A549 (cell line): Measurements from ENCODE around the gene EAF2. TPM values are rescaled to one million over a fixed set of nuclear protein-coding genes. Genes with fewer than 3 reads are reported as not detected.

ENCODE experiments used
- ATAC-seq, 2 experiments: fragments of 200-7000 bp in 1 of 2; fragments of >200 bp in 1 of 2; cut with Nextera tagmentation in 1 of 2; cut with Tn5 transposase in 1 of 2; 3 replicates each; pipeline versions ENCODE4 v1.8.0 to v1.9.1; 2018 to 2020; ENCODE audit warnings: mild to moderate bottlenecking in 1 of 2, moderate library complexity in 1 of 2
- CTCF ChIA-PET: fragments of 300-600 bp; sonication (Branson Sonifier 250); formaldehyde crosslinking; extraction: SDS; loops from one replicate; lab custom pipeline; 2021; ENCODE audit warnings: antibody characterized with exemption, inconsistent platforms; lab: Yijun Ruan, JAX
- POLR2A ChIA-PET: fragments of 350-600 bp; formaldehyde crosslinking; extraction: SDS; loops from one replicate; lab custom pipeline; 2021; ENCODE audit warnings: antibody characterized with exemption, inconsistent platforms; lab: Yijun Ruan, JAX
- DNase-seq, 2 experiments: peaks; one replicate each; pipeline versions ENCODE4 v3.0.0 to v3.0.0-alpha.2; 2011 to 2016; ENCODE audit warnings: low read depth in 1 of 2, low spot score in 1 of 2
- FAIRE-seq: peaks from 2 replicates; lab custom pipeline; 2011; peaks lifted over from hg19 to GRCh38; lab: Jason Lieb, UNC
- H3K27ac ChIP-seq, 2 experiments: fragments of >200 bp; sonication (Bioruptor Twin); formaldehyde crosslinking; 3 replicates each; pipeline ENCODE4 v1.5.1; 2016 to 2017
- H3K4me1 ChIP-seq: fragments of >200 bp; sonication (Bioruptor Twin); formaldehyde crosslinking; 3 replicates; pipeline ENCODE4 v1.6.1; 2016
- H3K4me2 ChIP-seq: fragments of >200 bp; sonication (Bioruptor Twin); formaldehyde crosslinking; 3 replicates; pipeline ENCODE4 v1.6.1; 2016
- H3K4me3 ChIP-seq: fragments of >200 bp; sonication (Bioruptor Twin); formaldehyde crosslinking; 3 replicates; pipeline ENCODE4 v1.5.1; 2016
- H3K9me3 ChIP-seq: fragments of >200 bp; sonication (Bioruptor Twin); formaldehyde crosslinking; 3 replicates; pipeline ENCODE4 v1.6.1; 2016
- BHLHE40 ChIP-seq: IDR thresholded peaks from 2 replicates; pipeline ENCODE4 v1.6.1; 2012; ENCODE audit warnings: low read depth, low read length, inconsistent platforms
- CBX8 ChIP-seq: fragments of 200-600 bp; sonication (generic); IDR thresholded peaks from 2 replicates; pipeline ENCODE4 v1.6.1; 2016
- CHD4 ChIP-seq: fragments of 200-600 bp; sonication (generic); IDR thresholded peaks from 2 replicates; pipeline ENCODE4 v1.6.1; 2016; ENCODE audit warnings: antibody characterized with exemption, mild to moderate bottlenecking, borderline replicate concordance
- E2F6 ChIP-seq: IDR thresholded peaks from 2 replicates; pipeline ENCODE4 v1.6.1; 2012; ENCODE audit warnings: low read depth, borderline replicate concordance
- EHMT2 ChIP-seq: fragments of 200-600 bp; sonication (generic); IDR thresholded peaks from 2 replicates; pipeline ENCODE4 v1.6.1; 2016; ENCODE audit warnings: antibody characterized with exemption, low read depth, mild to moderate bottlenecking, moderate library complexity
- FOSL2 ChIP-seq, 2 experiments: fragments of 450-650 bp in 1 of 2; fragments of >200 bp in 1 of 2; sonication (Bioruptor Twin) in 1 of 2; formaldehyde crosslinking; IDR thresholded peaks; 2 replicates each; pipeline versions ENCODE4 v1.5.0 to v1.6.1; 2016 to 2020; ENCODE audit warnings: mild to moderate bottlenecking in 1 of 2, moderate library complexity in 1 of 2
- FOXS1 ChIP-seq: fragments of 250-450 bp; sonication (Bioruptor Pico); IDR thresholded peaks from 2 replicates; pipeline ENCODE4 v1.5.0; 2020; ENCODE audit warnings: mild to moderate bottlenecking, moderate library complexity
- HEYL ChIP-seq: fragments of 250-450 bp; sonication (Bioruptor Pico); IDR thresholded peaks from 2 replicates; pipeline ENCODE4 v1.8.0; 2021; ENCODE audit warnings: mild to moderate bottlenecking, moderate library complexity
- HOXA7 ChIP-seq: fragments of 250-450 bp; sonication (Bioruptor Pico); IDR thresholded peaks from 2 replicates; pipeline ENCODE4 v1.5.0; 2020; ENCODE audit warnings: mild to moderate bottlenecking, moderate library complexity
- HOXB5 ChIP-seq: fragments of 250-450 bp; sonication (Bioruptor Pico); IDR thresholded peaks from 2 replicates; pipeline ENCODE4 v1.5.0; 2020; ENCODE audit warnings: mild to moderate bottlenecking, moderate library complexity
- JUNB ChIP-seq: fragments of >200 bp; sonication (Bioruptor Twin); formaldehyde crosslinking; IDR thresholded peaks from 2 replicates; pipeline ENCODE4 v1.6.1; 2016
- KDM1A ChIP-seq: fragments of 200-600 bp; sonication (generic); IDR thresholded peaks from 2 replicates; pipeline ENCODE4 v1.6.1; 2016; ENCODE audit warnings: low read depth, mild to moderate bottlenecking
- KDM5A ChIP-seq: fragments of 200-600 bp; sonication (generic); IDR thresholded peaks from 2 replicates; pipeline ENCODE4 v1.6.1; 2016; ENCODE audit warnings: antibody characterized with exemption, mild to moderate bottlenecking
- MAZ ChIP-seq: fragments of 150-350 bp; IDR thresholded peaks from 2 replicates; pipeline ENCODE4 v1.6.1; 2014; ENCODE audit warnings: antibody characterized with exemption, low read depth, low read length, borderline replicate concordance
- MYC ChIP-seq: IDR thresholded peaks from 2 replicates; pipeline ENCODE4 v1.6.1; 2012; ENCODE audit warnings: mild to moderate bottlenecking, inconsistent platforms, low read length, improper control_type of control experiment, borderline replicate concordance
- NFE2L2 ChIP-seq: fragments of 150-350 bp; conservative IDR thresholded peaks from 2 replicates; pipeline ENCODE4 v1.6.1; 2014; ENCODE audit warnings: low read length
- NPAS2 ChIP-seq: fragments of 250-450 bp; sonication (Bioruptor Pico); IDR thresholded peaks from 2 replicates; pipeline ENCODE4 v1.8.0; 2022; ENCODE audit warnings: mild to moderate bottlenecking, moderate library complexity, borderline replicate concordance
- RCOR1 ChIP-seq: fragments of 150-350 bp; IDR thresholded peaks from 2 replicates; pipeline ENCODE4 v1.6.1; 2014; ENCODE audit warnings: antibody characterized with exemption, low read length, low read depth
- RFX5 ChIP-seq: fragments of 450-650 bp; IDR thresholded peaks from 2 replicates; pipeline ENCODE4 v1.7.1; 2014; ENCODE audit warnings: antibody characterized with exemption, mild to moderate bottlenecking, moderate library complexity
- RNF2 ChIP-seq: fragments of 200-600 bp; sonication (generic); IDR thresholded peaks from 2 replicates; pipeline ENCODE4 v1.6.1; 2016; ENCODE audit warnings: low read depth, mild to moderate bottlenecking, antibody characterized with exemption, moderate library complexity, borderline replicate concordance
- SMC3 ChIP-seq: fragments of >200 bp; sonication (Bioruptor Twin); formaldehyde crosslinking; IDR thresholded peaks from 3 replicates; pipeline ENCODE4 v1.6.1; 2018; ENCODE audit warnings: inconsistent platforms
- TP53 ChIP-seq: fragments of 250-450 bp; sonication (Bioruptor Pico); IDR thresholded peaks from 2 replicates; pipeline ENCODE4 v1.5.0; 2021; ENCODE audit warnings: mild to moderate bottlenecking, moderate library complexity
- USF2 ChIP-seq: fragments of 450-650 bp; IDR thresholded peaks from 2 replicates; pipeline ENCODE4 v1.6.1; 2014; ENCODE audit warnings: antibody characterized with exemption
- ZC3H11A ChIP-seq: fragments of 450-650 bp; IDR thresholded peaks from 2 replicates; pipeline ENCODE4 v1.6.1; 2014; ENCODE audit warnings: antibody characterized with exemption, mild to moderate bottlenecking
- ZNF302 ChIP-seq: fragments of 250-450 bp; sonication (Bioruptor Pico); IDR thresholded peaks from 2 replicates; pipeline ENCODE4 v1.9.0; 2021; ENCODE audit warnings: inconsistent platforms, mild to moderate bottlenecking, moderate library complexity
- ZSCAN20 ChIP-seq: fragments of 250-450 bp; sonication (Bioruptor Pico); IDR thresholded peaks from 2 replicates; pipeline ENCODE4 v1.8.0; 2022; ENCODE audit warnings: mild to moderate bottlenecking, moderate library complexity
- WGBS: methylation state at CpG from one replicate; pipeline ENCODE4 v1.1.6; 2017; ENCODE audit errors: missing lambda C conversion rate; 5-methylcytosine and 5-hydroxymethylcytosine counted together
- polyA plus RNA-seq, 4 experiments: library from polyadenylated mRNA; depleted of rRNA in 3 of 4; stranded (reverse); fragments of >200 nt; fragmentation: RNase III in 1 of 4; extraction: RNeasy Plus Mini Kit Qiagen cat#74134 plus additional on column Dnase treatment in 1 of 4; gene quantifications; 2 replicates in 3 of 4; 3 replicates in 1 of 4; pipeline ENCODE4 v1.2.3, GENCODE V29; 2011 to 2017
- TF ChIP-seq, protein P1 (sequence below): fragments of 150-350 bp; IDR thresholded peaks from 2 replicates; pipeline ENCODE4 v1.6.1; 2014; ENCODE audit warnings: low read depth, mild to moderate bottlenecking, low read length
- TF ChIP-seq, protein P2 (sequence below): fragments of >200 bp; sonication (Bioruptor Twin); formaldehyde crosslinking; IDR thresholded peaks from 2 replicates; pipeline ENCODE4 v1.6.1; 2016
- TF ChIP-seq, protein P3 (sequence below): fragments of 200-600 bp; sonication (generic); IDR thresholded peaks from 2 replicates; pipeline ENCODE4 v1.6.1; 2016; ENCODE audit warnings: antibody characterized with exemption, mild to moderate bottlenecking, moderate library complexity

EAF2 gene
- polyA plus RNA-seq, 2 of the 4 experiments (the other 2 are of a cell fraction): 4.3 to 7.4 TPM

DNA sequence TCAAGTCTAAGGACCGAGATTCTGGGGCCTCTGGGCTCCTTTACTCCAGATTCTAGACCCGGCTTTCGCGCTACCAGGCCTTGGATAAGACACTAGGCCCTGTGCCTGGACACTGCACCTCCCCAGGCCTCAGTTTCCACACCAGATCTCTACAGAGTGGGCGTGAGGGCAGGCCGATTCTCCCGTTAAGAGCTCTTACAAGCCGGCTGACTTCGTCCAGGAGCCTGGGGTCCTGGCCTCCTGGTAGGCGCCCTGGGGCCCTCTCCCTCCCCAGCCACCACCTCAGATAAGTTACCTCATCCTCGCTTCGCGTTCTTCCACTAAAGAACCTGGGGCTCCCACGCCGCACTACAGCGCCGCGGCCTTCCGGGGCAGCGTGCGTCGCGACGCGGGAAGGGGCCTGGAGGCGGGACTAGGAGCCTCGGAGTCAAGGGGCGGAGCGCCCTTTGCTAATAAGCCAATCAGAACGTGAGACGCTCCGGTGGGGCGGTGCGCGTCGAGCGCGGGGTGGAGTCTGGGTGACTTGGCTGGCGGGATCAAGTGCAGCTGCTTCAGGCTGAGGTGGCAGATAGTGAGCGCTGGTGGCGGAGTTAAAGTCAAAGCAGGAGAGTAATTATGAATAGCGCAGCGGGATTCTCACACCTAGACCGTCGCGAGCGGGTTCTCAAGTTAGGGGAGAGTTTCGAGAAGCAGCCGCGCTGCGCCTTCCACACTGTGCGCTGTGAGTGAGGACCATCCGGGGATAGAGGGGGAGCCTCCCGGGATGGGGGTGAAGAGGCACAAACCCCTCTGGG is at the start of gene EAF2, which contains the start of gene IQCB1 (continued):
- TF ChIP-seq MYC (no peak; the same call in 1 of the 2 replicates), USF2 (no peak), HOXB5 (CRISPR knock-in tag) (0 out of 2 replicates have a peak, but pooled peaks have one; percentile 30), SMC3 (no peak), KDM1A (no peak), MAZ (no peak), ZSCAN20 (CRISPR knock-in tag) (no peak), CHD4 (no peak), KDM5A (no peak), RFX5 (0 out of 2 replicates have a peak, but pooled peaks have one; percentile 50), HEYL (CRISPR knock-in tag) (no peak), FOSL2 (IDR thresholded peaks at IDR 0.05) (no peak), FOSL2 (CRISPR knock-in tag; IDR thresholded peaks at IDR 0.05) (no peak), JUNB (no peak), BHLHE40 (no peak), E2F6 (peak; percentile 96), EHMT2 (no peak), RCOR1 (no peak), ZC3H11A (no peak), NPAS2 (CRISPR knock-in tag) (no peak), NFE2L2 (no peak), RNF2 (no peak), HOXA7 (CRISPR knock-in tag) (no peak), ZNF302 (CRISPR knock-in tag) (no peak), TP53 (CRISPR knock-in tag) (no peak), CBX8 (no peak), FOXS1 (CRISPR knock-in tag) (no peak)
- TF ChIP-seq, protein P1, sequence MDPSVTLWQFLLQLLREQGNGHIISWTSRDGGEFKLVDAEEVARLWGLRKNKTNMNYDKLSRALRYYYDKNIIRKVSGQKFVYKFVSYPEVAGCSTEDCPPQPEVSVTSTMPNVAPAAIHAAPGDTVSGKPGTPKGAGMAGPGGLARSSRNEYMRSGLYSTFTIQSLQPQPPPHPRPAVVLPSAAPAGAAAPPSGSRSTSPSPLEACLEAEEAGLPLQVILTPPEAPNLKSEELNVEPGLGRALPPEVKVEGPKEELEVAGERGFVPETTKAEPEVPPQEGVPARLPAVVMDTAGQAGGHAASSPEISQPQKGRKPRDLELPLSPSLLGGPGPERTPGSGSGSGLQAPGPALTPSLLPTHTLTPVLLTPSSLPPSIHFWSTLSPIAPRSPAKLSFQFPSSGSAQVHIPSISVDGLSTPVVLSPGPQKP: no peak
- TF ChIP-seq, protein P2, sequence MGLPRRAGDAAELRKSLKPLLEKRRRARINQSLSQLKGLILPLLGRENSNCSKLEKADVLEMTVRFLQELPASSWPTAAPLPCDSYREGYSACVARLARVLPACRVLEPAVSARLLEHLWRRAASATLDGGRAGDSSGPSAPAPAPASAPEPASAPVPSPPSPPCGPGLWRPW: no peak
- TF ChIP-seq, all 56 proteins: peak for 10

DNA sequence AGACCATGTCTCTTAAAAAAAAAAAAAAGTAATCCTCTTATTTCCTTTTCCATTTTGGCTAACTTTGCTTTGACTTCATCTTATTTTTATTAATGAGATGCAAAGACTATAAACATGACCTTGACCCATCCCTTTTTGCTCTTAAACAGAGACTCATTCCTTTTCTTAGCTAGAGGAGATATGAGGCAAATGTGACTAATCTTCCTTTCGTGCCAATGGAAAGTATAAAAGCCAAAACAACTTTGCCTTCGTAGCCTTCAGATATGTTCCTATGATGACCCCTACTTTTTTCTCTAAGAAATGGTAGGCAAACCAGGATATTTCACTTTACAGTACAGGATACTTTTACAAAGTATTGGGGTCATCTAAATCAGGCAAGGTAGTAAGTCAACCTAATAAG is 48.5 kb upstream of the EAF2 start:
- Histone ChIP-seq H3K27ac (no peak overlapping the region), H3K4me1 (no peaks in the 10 kb centered on the region), H3K9me3 (no peaks in the 10 kb centered on the region), H3K4me2 (no peak overlapping the region), H3K4me3 (no peak overlapping the region)
- FAIRE-seq (no peak), DNase-seq (no peak), ATAC-seq (no peak)
- ChIA-PET POLR2A (no interaction called here), CTCF (no interaction called here)
- WGBS: 94% methylated on average over 2 of the region's 2 CpGs
- TF ChIP-seq, protein P3, sequence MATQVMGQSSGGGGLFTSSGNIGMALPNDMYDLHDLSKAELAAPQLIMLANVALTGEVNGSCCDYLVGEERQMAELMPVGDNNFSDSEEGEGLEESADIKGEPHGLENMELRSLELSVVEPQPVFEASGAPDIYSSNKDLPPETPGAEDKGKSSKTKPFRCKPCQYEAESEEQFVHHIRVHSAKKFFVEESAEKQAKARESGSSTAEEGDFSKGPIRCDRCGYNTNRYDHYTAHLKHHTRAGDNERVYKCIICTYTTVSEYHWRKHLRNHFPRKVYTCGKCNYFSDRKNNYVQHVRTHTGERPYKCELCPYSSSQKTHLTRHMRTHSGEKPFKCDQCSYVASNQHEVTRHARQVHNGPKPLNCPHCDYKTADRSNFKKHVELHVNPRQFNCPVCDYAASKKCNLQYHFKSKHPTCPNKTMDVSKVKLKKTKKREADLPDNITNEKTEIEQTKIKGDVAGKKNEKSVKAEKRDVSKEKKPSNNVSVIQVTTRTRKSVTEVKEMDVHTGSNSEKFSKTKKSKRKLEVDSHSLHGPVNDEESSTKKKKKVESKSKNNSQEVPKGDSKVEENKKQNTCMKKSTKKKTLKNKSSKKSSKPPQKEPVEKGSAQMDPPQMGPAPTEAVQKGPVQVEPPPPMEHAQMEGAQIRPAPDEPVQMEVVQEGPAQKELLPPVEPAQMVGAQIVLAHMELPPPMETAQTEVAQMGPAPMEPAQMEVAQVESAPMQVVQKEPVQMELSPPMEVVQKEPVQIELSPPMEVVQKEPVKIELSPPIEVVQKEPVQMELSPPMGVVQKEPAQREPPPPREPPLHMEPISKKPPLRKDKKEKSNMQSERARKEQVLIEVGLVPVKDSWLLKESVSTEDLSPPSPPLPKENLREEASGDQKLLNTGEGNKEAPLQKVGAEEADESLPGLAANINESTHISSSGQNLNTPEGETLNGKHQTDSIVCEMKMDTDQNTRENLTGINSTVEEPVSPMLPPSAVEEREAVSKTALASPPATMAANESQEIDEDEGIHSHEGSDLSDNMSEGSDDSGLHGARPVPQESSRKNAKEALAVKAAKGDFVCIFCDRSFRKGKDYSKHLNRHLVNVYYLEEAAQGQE: no peak
- TF ChIP-seq EHMT2: no peak
